SH-SY5Y (cell line): ENCODE results near the gene HNRNPH2.

Experiments
- GATA2 ChIP-seq: IDR thresholded peaks from 2 replicates; pipeline ENCODE4 v1.6.1; 2011; ENCODE audit warnings: mild to moderate bottlenecking, low read depth, low read length
- GATA3 ChIP-seq: IDR thresholded peaks from 2 replicates; pipeline ENCODE4 v1.6.1; 2011; ENCODE audit warnings: low read depth, mild to moderate bottlenecking, low read length, moderate library complexity

GRCh38 chrX:101383679-101384205, 24.3 kb upstream of the HNRNPH2 start:
- TF ChIP-seq GATA3 (no peak), GATA2 (no peak)
